ENCODE measurements around the gene USP17L29. TPM values are rescaled to one million over a fixed set of nuclear protein-coding genes. Genes with fewer than 3 reads are reported as not detected.
"Not testable (repeated sequence)": the region's sequence is repeated elsewhere in the genome, so short reads cannot be mapped to it uniquely, and the experiment has no call there.

USP17L29 gene
- total RNA-seq, 5 donors from 2014 or later (not counting 1 experiment from before 2014, with no cell fraction given) = not detected

DNA sequence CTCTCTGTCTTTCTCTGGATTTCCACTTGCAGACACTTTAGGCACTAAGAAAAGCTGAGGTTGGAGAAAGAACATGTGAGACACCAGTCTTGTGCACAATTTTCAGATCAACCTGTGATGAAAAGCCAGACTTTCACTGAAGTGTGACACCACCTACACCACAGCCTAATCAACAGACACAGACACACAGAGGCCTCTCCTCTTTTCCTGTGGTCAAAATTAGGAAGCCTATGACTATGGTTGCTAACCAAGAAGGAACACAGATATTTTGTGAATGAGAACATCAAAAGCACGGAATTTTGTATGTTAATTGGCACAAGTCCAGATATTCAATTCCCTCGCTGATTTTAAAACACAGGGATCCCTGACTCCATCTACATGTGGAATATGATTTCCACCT, 35.6 kb downstream of the USP17L29 start:
- H3K9me3 Mint-ChIP-seq; POLR2A ChIA-PET; H3K27ac Mint-ChIP-seq; H3K27me3 Mint-ChIP-seq; H3K27me3 ChIP-seq (replicated peaks in 1 of 2; ENCODE audit: control insufficient read depth in 2 of 2, extremely low read depth in 1 of 2, insufficient read depth in 2 of 2, low read length in 1 of 2); CTCF ChIA-PET; H3K4me3 Mint-ChIP-seq; H3K9me3 ChIP-seq; H3K4me1 Mint-ChIP-seq; H3K36me3 Mint-ChIP-seq; H3K4me1 ChIP-seq (ENCODE audit: control insufficient read depth in 1 of 2, extremely low read depth in 1 of 2, insufficient read depth in 2 of 2, low read length in 2 of 2); H3K36me3 ChIP-seq (ENCODE audit: control insufficient read depth in 2 of 2, extremely low read depth in 1 of 2, insufficient read depth in 1 of 2, low read length in 1 of 2); DNase-seq; H3K4me3 ChIP-seq (ENCODE audit: control insufficient read depth in 1 of 2, extremely low read depth in 1 of 2, low read length in 1 of 2); ATAC-seq (replicated peaks in 1 of 4); H3K27ac ChIP-seq (ENCODE audit: low read length): not testable (repeated sequence)
- no CpG with 5 or more reads among the region's 2 CpGs for WGBS (ENCODE audit: insufficient coverage)

Other genes starting within 250 kb of the USP17L29 start
- gene FAM90A26, start 183.2 kb upstream of the USP17L29 start, total RNA-seq = not detected
- not detected for gene USP17L10, start 143.0 kb upstream of the USP17L29 start, total RNA-seq
- not detected for gene USP17L11, start 138.2 kb upstream of the USP17L29 start, total RNA-seq
- not detected for gene USP17L12, start 133.5 kb upstream of the USP17L29 start, total RNA-seq
- not detected for gene USP17L13, start 128.7 kb upstream of the USP17L29 start, total RNA-seq
- under 1 TPM in 1 of 5 donors, not detected in 4; 0.20 TPM for gene USP17L15, start 119.3 kb upstream of the USP17L29 start, total RNA-seq
- not detected for gene USP17L17, start 109.8 kb upstream of the USP17L29 start, total RNA-seq
- not detected for gene USP17L18, start 105.0 kb upstream of the USP17L29 start, total RNA-seq
- gene USP17L19, start 100.3 kb upstream of the USP17L29 start, total RNA-seq = not detected
- gene USP17L20, start 95.5 kb upstream of the USP17L29 start, total RNA-seq = not detected
- not detected for gene USP17L21, start 90.8 kb upstream of the USP17L29 start, total RNA-seq
- not detected for gene USP17L22, start 86.0 kb upstream of the USP17L29 start, total RNA-seq
- not detected for gene USP17L24, start 28.5 kb upstream of the USP17L29 start, total RNA-seq
- not detected for gene USP17L25, start 23.7 kb upstream of the USP17L29 start, total RNA-seq
- gene USP17L26, start 19.0 kb upstream of the USP17L29 start, total RNA-seq = not detected
- gene USP17L5, start 14.2 kb upstream of the USP17L29 start, total RNA-seq = not detected
- gene USP17L27, start 9.5 kb upstream of the USP17L29 start, total RNA-seq = not detected
- not detected for gene USP17L28, start 4.7 kb upstream of the USP17L29 start, total RNA-seq
- gene USP17L30, start 9.5 kb downstream of the USP17L29 start, total RNA-seq = not detected
- not detected for gene DEFB131A, start 90.8 kb downstream of the USP17L29 start, total RNA-seq